IgD-negative memory B cell (primary cell): Measurements from ENCODE around the gene FKBP14. TPM values are rescaled to one million over a fixed set of nuclear protein-coding genes. Genes with fewer than 3 reads are reported as not detected.

Source experiments
- H3K27ac Mint-ChIP-seq, 3 donors: one replicate each; pipeline ENCODE4 v1.8.0; 2020 to 2022; ENCODE audit warnings: mild to moderate bottlenecking in 3 of 3, mixed read lengths in 3 of 3, moderate library complexity in 1 of 3
- H3K27me3 Mint-ChIP-seq: one replicate; pipeline ENCODE4 v1.8.0; 2021; ENCODE audit warnings: mixed read lengths
- H3K36me3 Mint-ChIP-seq: one replicate; pipeline ENCODE4 v1.8.0; 2020; ENCODE audit warnings: mild to moderate bottlenecking, mixed read lengths
- H3K4me1 Mint-ChIP-seq, 3 donors: one replicate each; pipeline ENCODE4 v1.8.0; 2020 to 2022; ENCODE audit warnings: mixed read lengths in 3 of 3, mild to moderate bottlenecking in 1 of 3
- H3K4me3 Mint-ChIP-seq, 4 donors: one replicate each; pipeline ENCODE4 v1.8.0; 2020 to 2022; ENCODE audit warnings: mild to moderate bottlenecking in 4 of 4, mixed read lengths in 4 of 4, moderate library complexity in 3 of 4
- H3K9me3 Mint-ChIP-seq, 3 donors: one replicate each; pipeline ENCODE4 v1.8.0; 2020 to 2021; ENCODE audit warnings: mixed read lengths in 3 of 3, mild to moderate bottlenecking in 1 of 3
- polyA plus RNA-seq: library from polyadenylated mRNA; unstranded; fragments of 300-500 nt; fragmentation: Illumina TruSeq; gene quantifications from one replicate; pipeline ENCODE4 v1.2.3, GENCODE V29; 2021

The FKBP14 gene
- polyA plus RNA-seq, 1 donor from 2014 or later: 3.6 TPM

DNA sequence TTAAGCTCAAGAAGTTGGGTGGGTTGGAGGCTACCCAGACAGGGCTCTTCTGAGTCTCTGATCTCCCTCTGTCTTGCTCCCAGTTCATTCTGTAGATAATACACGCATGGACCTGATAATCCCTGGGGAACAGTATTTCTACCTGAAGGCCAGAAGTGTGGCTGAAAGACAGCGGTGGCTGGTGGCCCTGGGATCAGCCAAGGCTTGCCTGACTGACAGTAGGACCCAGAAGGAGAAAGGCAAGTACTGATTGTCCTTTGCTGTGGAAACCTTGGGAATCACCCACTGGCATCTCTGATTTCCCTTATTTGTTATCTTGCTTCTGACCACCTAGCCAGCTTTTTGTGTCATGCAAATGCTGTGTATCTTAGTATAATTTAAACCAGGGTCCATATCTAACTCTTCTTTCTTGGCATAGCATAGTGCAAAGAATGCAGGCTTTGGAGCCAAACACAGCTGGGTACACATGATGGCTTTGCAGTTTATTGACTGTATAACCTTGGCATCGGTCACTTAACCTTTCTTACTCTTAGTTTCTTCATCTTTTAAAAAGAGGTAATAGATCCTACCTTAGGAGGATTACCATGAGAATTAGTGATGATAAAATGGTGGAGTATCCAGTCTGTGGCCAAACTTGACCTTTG is 19.7 kb upstream of the FKBP14 start:
- Mint-ChIP-seq H3K4me1 (peaks cover 0 to 4% (median 0%) of the 10 kb centered on the region in 3 donors), H3K36me3 (peaks cover 10% of the 10 kb centered on the region), H3K9me3 (no peaks in the 10 kb centered on the region), H3K27ac (peak overlapping the region in 1 of 3 donors; percentile 72), H3K4me3 (peak overlapping the region in 1 of 4 donors; percentile 19), H3K27me3 (no peaks in the 10 kb centered on the region)

- Mint-ChIP-seq H3K9me3 (no peaks in the 10 kb centered on the region), H3K27ac (no peak overlapping the region), H3K36me3 (peaks cover 3% of the 10 kb centered on the region), H3K4me1 (peaks cover 0 to 6% (median 0%) of the 10 kb centered on the region in 3 donors), H3K4me3 (no peak overlapping the region), H3K27me3 (no peaks in the 10 kb centered on the region)
Measured at GRCh38 chr7:30041526-30042269, 15.2 kb upstream of the FKBP14 start.

DNA sequence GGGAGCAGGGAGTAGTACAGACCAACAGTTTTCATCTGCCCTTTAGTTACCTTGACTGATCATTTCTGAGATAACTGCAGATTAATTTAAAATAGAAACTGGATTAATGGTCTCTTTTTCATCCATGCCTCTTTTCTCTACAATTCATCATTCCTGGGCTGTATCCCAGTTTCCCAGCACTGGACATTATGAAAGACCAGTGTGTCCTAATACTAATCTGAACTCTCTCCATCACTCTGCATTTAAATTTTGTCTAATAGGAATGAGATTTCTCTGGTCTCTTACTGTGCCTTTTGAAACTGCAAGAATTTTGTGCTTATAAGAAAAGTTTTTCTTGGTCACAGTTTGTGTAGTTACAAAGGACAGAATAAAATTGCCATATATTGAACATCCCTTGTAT is 14.4 kb upstream of the FKBP14 start:
- no peak overlapping the region for H3K4me3 Mint-ChIP-seq
- no peak overlapping the region for H3K27ac Mint-ChIP-seq
- peaks cover 0 to 6% (median 0%) of the 10 kb centered on the region in 3 donors for H3K4me1 Mint-ChIP-seq
- H3K9me3 Mint-ChIP-seq: no peaks in the 10 kb centered on the region
- H3K36me3 Mint-ChIP-seq: peaks cover 3% of the 10 kb centered on the region
- H3K27me3 Mint-ChIP-seq: no peaks in the 10 kb centered on the region

- Mint-ChIP-seq H3K36me3 (peaks cover 3% of the 10 kb centered on the region), H3K4me3 (no peak overlapping the region), H3K9me3 (no peaks in the 10 kb centered on the region), H3K27ac (no peak overlapping the region), H3K4me1 (peaks cover 0 to 6% (median 0%) of the 10 kb centered on the region in 3 donors), H3K27me3 (no peaks in the 10 kb centered on the region)
Measured at GRCh38 chr7:30038196-30038980, 11.9 kb upstream of the FKBP14 start.

- H3K4me3 Mint-ChIP-seq: no peak overlapping the region
- no peaks in the 10 kb centered on the region for H3K9me3 Mint-ChIP-seq
- no peaks in the 10 kb centered on the region for H3K27me3 Mint-ChIP-seq
- H3K4me1 Mint-ChIP-seq: peaks cover 0 to 1% (median 0%) of the 10 kb centered on the region in 3 donors
- H3K27ac Mint-ChIP-seq: no peak overlapping the region
- no peaks in the 10 kb centered on the region for H3K36me3 Mint-ChIP-seq
Measured at GRCh38 chr7:30036220-30036619, 9.7 kb upstream of the FKBP14 start.

DNA sequence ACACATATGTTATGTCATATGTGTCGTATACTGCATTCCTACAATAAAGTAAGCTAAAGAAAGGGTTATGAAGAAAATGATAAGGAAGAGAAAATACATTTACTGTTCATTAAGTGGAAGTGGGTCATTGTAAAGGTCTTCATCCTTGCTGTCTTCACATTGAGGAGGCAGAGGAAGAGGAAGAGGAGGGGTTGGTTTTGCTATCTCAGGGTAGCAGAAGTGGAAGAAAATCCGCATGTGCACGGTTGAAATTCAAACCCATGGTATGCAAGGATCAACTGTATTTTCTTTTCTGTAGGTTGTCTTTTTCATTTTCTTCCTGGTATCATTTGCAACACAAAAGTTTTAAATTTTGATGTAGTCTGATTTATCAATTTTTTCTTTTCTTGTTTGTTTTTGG is 8.0 kb upstream of the FKBP14 start:
- H3K27me3 Mint-ChIP-seq: no peaks in the 10 kb centered on the region
- H3K9me3 Mint-ChIP-seq: no peaks in the 10 kb centered on the region
- H3K27ac Mint-ChIP-seq: no peak overlapping the region
- peak overlapping the region in 1 of 4 donors; percentile 26 for H3K4me3 Mint-ChIP-seq
- H3K4me1 Mint-ChIP-seq: no peaks in the 10 kb centered on the region
- no peaks in the 10 kb centered on the region for H3K36me3 Mint-ChIP-seq

DNA sequence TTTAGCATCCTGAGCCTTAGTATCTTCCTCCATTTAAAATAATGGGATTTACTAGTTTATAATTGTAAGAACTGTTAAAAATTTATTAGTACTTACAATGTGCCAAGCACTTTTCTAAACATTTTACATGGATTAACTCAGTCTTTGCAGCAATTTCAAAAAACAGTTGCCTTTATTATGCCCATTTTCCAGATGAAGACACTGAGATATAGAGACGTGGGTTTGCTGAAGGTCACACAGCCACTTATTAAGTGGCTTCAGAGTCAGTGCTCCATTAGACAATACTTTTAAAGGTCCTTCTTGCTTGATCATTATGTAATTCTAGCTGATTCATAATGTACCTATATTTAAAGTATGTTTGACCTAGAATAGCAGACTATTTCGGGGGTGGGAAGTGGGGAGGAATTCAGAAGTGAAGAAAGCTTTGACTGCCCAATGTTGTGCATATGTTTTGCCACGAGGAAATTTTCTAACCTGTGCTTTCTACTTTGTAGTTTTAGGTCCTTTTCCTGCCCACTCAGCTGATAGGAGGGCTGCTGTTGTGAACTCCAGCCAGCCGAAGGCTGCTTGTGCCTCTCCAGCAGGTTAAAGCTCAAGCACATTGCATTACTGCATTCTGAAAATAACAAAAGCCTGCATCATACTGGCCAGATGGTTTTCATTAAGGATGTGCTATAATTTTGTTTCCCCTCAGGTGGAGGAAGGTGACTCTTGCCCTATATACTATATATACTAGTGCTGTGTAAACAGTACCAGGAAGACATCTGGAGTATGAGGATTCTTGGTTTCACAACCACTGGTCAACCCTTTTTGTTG is 6.0 kb upstream of the FKBP14 start:
- H3K4me3 Mint-ChIP-seq: peak overlapping the region in 1 of 4 donors; percentile 30
- peaks cover 0 to under 1% (median 0%) of the 10 kb centered on the region in 3 donors for H3K4me1 Mint-ChIP-seq
- no peak overlapping the region for H3K27ac Mint-ChIP-seq
- H3K9me3 Mint-ChIP-seq: no peaks in the 10 kb centered on the region
- no peaks in the 10 kb centered on the region for H3K36me3 Mint-ChIP-seq
- H3K27me3 Mint-ChIP-seq: no peaks in the 10 kb centered on the region

- H3K4me3 Mint-ChIP-seq: peak overlapping the region in 1 of 4 donors; percentile 98
- no peaks in the 10 kb centered on the region for H3K36me3 Mint-ChIP-seq
- no peaks in the 10 kb centered on the region for H3K27me3 Mint-ChIP-seq
- H3K9me3 Mint-ChIP-seq: no peaks in the 10 kb centered on the region
- peaks cover 14 to 20% (median 15%) of the 10 kb centered on the region in 3 donors for H3K4me1 Mint-ChIP-seq
- no peak overlapping the region for H3K27ac Mint-ChIP-seq
Measured at GRCh38 chr7:30029696-30030095, 3.2 kb upstream of the FKBP14 start.

GRCh38 chr7:30028749-30029635 is 2.5 kb upstream of the FKBP14 start:
- no peaks in the 10 kb centered on the region for H3K36me3 Mint-ChIP-seq
- H3K4me1 Mint-ChIP-seq: peaks cover 16 to 20% (median 17%) of the 10 kb centered on the region in 3 donors
- no peaks in the 10 kb centered on the region for H3K9me3 Mint-ChIP-seq
- peak overlapping the region in 1 of 3 donors; percentile 92 for H3K27ac Mint-ChIP-seq
- peak overlapping the region in 1 of 4 donors; percentile 98 for H3K4me3 Mint-ChIP-seq
- no peaks in the 10 kb centered on the region for H3K27me3 Mint-ChIP-seq

DNA sequence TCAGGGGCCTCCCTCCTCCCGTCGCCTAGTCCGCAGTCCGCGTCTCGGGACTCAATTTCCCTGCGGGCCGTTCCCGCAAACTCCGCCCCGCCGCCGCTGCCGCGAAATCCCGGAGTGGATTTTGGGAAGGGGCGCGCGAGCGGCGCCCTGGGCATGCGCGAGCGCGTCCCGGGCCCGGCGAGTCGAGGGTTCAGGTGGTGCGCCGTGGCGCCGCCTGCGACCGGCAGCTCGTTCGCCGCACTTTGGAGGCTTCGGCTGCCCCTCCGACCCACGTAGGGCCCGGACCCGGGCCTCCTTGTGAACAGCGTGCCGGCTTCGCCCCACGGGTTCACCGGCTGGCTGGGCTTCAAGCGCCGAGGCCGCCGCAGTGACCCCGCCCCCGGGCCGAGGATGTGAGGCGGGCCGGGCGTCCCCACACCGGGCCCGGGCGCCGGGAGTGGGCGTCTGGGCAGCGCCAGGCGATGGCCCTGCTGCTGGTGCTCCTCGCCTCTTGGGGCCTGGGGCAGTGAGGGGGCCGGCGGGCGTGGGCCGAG is 1.8 kb upstream of the FKBP14 start, which contains the start of gene PLEKHA8:
Gene PLEKHA8, plus strand, starts transcription at position 197 of the 533 bp plus-strand sequence. CDS start 351 bp downstream, outside the sequence.
- no peaks in the 10 kb centered on the region for H3K27me3 Mint-ChIP-seq
- peaks cover 18 to 25% (median 24%) of the 10 kb centered on the region in 3 donors for H3K4me1 Mint-ChIP-seq
- peak within 1 kb of the TSS; percentile 92 to 98 (median 97) for H3K27ac Mint-ChIP-seq
- H3K36me3 Mint-ChIP-seq: no peaks in the 10 kb centered on the region
- peak within 1 kb of the TSS in 3 of 4 donors; percentile 94 to 99 (median 98) for H3K4me3 Mint-ChIP-seq
- no peaks in the 10 kb centered on the region for H3K9me3 Mint-ChIP-seq

- Mint-ChIP-seq H3K9me3 (no peaks in the 10 kb centered on the region), H3K27ac (peak overlapping the region; percentile 92 to 98 (median 97)), H3K4me3 (peak overlapping the region in 3 of 4 donors; percentile 94 to 99 (median 98)), H3K36me3 (no peaks in the 10 kb centered on the region), H3K4me1 (peaks cover 21 to 27% (median 27%) of the 10 kb centered on the region in 3 donors), H3K27me3 (no peaks in the 10 kb centered on the region)
Measured at GRCh38 chr7:30027740-30028215, 1.3 kb upstream of the FKBP14 start.

DNA sequence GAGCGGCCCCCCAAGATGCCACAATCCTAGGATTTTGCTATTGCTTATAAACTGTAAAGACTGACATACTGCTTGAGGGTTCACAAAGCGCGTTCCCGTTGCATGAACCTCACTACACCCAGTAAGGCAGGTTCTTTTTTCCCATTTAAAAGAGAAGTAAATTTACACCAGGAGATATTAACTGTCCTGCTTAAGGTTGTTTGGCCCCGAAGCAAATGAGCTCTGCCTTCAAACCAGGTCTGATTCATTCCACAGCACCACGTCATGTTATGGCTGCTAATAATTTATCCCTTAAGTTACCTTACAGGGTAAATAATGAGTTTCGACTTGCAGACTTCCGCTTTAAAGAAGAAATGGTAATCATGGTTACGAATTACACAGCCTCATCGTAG is 559 bp upstream of the FKBP14 start:
- H3K4me3 Mint-ChIP-seq: peak overlapping the region in 3 of 4 donors; percentile 94 to 99 (median 98)

DNA sequence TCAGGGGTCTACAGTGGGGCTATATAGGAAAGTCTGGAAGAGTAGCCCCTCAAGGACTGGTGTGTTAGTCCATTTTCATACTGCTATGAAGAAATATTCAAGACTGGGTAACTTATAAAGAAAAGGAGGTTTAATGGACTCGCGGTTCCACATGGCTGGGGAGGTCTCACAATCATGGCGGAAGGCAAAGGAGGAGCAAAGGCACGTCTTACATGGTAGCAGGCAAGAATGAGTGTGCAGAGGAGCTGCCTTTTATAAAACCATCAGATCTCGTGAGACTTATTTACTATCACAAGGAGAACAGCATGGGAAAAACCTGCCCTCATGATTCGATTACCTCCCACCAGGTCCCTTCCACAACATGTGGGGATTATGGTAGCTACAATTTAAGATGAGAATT is 3.0 kb downstream of the FKBP14 start:
- Mint-ChIP-seq H3K36me3 (peaks cover 1% of the 10 kb centered on the region), H3K9me3 (no peaks in the 10 kb centered on the region), H3K4me1 (peaks cover 36 to 45% (median 37%) of the 10 kb centered on the region in 3 donors), H3K27me3 (no peaks in the 10 kb centered on the region), H3K27ac (peak overlapping the region in 1 of 3 donors; percentile 24), H3K4me3 (peak overlapping the region in 2 of 4 donors; percentile 55 to 67)

More for the DNA sequence above, 559 bp upstream of the FKBP14 start:
- Mint-ChIP-seq H3K27ac (peak overlapping the region; percentile 92 to 98 (median 97)), H3K36me3 (peaks cover under 1% of the 10 kb centered on the region), H3K9me3 (no peaks in the 10 kb centered on the region), H3K27me3 (no peaks in the 10 kb centered on the region), H3K4me1 (peaks cover 21 to 28% (median 27%) of the 10 kb centered on the region in 3 donors)
